Right lobe of liver (tissue), 4 donors: ENCODE measurements around the gene SFN.

Experiments used
- POLR2A ChIP-seq: fragments of 450-650 bp; IDR thresholded peaks from one replicate; pipeline ENCODE4 v1.6.1; 2017; ENCODE audit warnings: antibody characterized with exemption, mild to moderate bottlenecking
- TF ChIP-seq, protein P1 (sequence below), 4 donors: fragments of 200-600 bp in 3 of 4; fragments of 450-650 bp in 1 of 4; IDR thresholded peaks; one replicate each; pipeline versions ENCODE4 v1.5.1 to v1.8.0; 2016 to 2022; ENCODE audit warnings: antibody characterized with exemption in 4 of 4, mild to moderate bottlenecking in 2 of 4
- donor health status: DM: no; HTN: no; CAD: no.
- donor health status: DM: no; HTN: no; CAD: no.
- donor health status: DM: no; HTN: yes; CAD: no.

- TF ChIP-seq, protein P1, sequence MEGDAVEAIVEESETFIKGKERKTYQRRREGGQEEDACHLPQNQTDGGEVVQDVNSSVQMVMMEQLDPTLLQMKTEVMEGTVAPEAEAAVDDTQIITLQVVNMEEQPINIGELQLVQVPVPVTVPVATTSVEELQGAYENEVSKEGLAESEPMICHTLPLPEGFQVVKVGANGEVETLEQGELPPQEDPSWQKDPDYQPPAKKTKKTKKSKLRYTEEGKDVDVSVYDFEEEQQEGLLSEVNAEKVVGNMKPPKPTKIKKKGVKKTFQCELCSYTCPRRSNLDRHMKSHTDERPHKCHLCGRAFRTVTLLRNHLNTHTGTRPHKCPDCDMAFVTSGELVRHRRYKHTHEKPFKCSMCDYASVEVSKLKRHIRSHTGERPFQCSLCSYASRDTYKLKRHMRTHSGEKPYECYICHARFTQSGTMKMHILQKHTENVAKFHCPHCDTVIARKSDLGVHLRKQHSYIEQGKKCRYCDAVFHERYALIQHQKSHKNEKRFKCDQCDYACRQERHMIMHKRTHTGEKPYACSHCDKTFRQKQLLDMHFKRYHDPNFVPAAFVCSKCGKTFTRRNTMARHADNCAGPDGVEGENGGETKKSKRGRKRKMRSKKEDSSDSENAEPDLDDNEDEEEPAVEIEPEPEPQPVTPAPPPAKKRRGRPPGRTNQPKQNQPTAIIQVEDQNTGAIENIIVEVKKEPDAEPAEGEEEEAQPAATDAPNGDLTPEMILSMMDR (IDR thresholded peaks at IDR 0.05): no peak
- TF ChIP-seq POLR2A: no peak
Observed at GRCh38 chr1:26913389-26913753, 50.4 kb downstream of the SFN start.
